ENCODE measurements around the gene MARK4.

- TF ChIP-seq CTCF (IDR thresholded peaks at IDR 0.05) (no peak), POLR2A (IDR thresholded peaks at IDR 0.05) (no peak)
Observed at GRCh38 chr19:45336696-45337251, 85.7 kb downstream of the MARK4 start.

Measured in lower leg skin (tissue), 3 donors.